Stimulated activated CD4-positive, alpha-beta T cell treated with anti-CD3 and anti-CD28 coated beads, Interleukin-2, amount 100 ng/mL, for 4 hours (primary cell): ENCODE measurements around the gene ACER2.
"Not testable (repeated sequence)": the region's sequence is repeated elsewhere in the genome, so short reads cannot be mapped to it uniquely, and the experiment has no call there.

Experiments
- DNase-seq: peaks from one replicate; pipeline ENCODE4 v3.0.0-alpha.2; 2020; ENCODE audit warnings: low read depth

The ACER2 gene

GRCh38 chr9:19408693-19409400, at the start of gene ACER2:
Gene ACER2, plus strand, starts transcription at chr9:19409009. Its CDS starts 76 bp downstream, at chr9:19409085.
- DNase-seq = peak; percentile 93

DNA sequence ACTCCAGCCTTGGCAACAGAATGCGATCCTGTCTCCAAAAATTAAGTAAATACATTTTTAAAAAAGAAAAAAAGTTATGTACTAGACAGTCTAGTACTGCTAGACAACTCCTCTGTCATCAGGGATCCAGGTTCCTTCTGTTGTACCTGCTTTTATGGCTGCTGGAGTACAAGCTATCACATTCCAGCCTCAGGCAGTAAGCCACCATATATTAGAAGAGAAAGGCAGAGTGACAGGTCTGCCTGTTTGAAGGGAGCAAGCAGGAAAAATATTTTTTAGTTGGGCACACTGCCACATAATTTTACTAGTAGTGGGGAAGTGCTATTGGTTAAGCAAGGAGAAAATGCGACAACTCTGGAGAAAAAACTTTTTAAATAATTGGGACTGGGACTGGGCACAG, 39.7 kb upstream of the ACER2 start:
- DNase-seq = no peak

- no peak for DNase-seq
Observed at GRCh38 chr9:19371942-19372341, 36.9 kb upstream of the ACER2 start.

DNA sequence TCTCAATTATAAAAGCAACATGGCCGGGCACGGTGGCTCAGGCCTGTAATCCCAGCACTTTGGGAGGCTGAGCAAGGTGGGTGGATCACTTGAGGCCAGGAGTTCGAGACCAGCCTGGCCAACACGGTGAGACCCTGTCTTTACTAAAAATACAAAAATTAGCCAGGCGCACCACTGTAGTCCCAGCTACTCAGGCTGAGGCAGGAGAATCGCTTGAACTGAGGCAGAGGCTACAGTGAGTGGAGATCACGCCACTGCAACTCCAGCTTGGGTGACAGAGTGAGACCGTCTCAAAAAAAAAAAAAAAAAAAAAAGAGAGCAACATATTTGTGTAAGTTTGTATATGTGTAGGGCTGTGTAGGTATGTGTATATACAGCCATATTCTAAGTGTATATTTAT, 36.2 kb upstream of the ACER2 start:
- DNase-seq = no peak

DNA sequence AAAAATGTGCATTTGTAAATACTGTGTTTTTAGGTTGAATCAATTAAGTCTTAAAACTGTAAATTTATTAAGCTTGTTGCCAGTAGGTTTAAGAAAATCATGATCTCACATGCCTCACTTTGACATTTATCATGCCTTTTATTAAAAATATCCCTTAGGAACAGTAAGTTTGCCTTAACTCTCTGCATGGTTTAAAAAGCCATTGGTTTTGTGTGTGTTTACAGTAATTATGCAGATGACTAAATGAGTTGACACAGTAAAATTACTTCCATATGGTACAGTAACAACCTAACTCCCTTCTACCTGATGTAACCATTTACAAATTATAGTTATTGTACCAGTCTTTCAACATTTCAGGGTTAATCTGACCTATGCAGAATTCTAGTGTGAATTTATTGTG, 35.3 kb upstream of the ACER2 start:
- DNase-seq = no peak

GRCh38 chr9:19375538-19375937, 33.3 kb upstream of the ACER2 start:
- DNase-seq = no peak

DNA sequence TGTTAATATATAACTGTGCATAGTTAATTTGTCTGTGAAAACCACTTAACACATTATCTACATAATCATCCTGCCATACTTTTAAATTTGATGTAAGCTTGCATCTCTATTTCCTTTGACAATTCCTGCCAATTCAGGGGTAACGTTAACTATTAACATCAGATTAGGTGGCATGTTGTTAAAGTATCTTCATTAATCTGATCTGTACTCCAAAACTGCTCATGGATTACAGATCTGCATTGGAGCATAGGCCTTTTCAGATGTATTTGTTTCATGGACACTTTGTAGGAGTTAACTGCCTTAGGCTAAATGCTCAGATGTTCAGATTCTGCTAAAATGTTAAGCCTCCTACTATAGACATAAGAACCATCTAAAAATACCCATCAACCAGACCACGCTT, 31.9 kb upstream of the ACER2 start:
- DNase-seq = no peak

GRCh38 chr9:19378164-19378563, 30.6 kb upstream of the ACER2 start:
- no peak for DNase-seq

DNA sequence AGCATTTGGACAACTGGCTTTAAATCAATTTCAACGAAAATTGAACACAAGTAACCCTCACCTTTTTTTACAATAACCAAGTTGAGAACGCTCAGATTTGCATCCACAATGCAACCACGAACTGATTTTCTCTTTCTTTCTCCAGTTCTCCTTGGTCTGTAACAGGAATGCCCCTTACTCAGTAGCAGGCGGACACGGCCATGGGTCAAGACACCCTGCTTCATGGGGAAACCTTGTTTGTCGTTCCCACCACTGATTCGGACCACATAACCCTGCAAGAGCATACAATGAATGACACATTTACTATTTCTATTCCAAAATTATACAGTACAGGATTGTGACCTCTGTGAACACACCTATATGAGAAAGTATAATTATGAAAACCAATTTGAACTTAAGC, 30.2 kb upstream of the ACER2 start:
- DNase-seq = no peak

GRCh38 chr9:19379283-19379682, 29.5 kb upstream of the ACER2 start:
- DNase-seq = no peak

DNA sequence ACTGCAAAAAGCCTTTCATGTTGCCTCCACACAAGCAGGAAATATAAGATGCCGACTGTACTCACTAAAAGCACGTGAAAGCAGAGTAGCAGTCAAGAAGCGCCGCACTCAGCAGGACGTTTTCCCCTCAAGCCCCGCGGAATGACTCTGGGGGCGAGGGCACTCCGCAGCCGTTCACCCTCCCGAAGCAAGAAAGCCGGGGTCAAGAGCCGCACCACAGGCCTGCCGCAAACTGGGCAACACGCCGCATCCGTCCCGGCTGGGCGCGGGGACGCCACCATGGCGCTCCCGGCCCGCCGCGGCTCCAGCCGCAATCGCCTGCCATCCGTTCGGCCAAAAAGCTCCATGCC, 29.1 kb upstream of the ACER2 start:
- peak; percentile 13 for DNase-seq

DNA sequence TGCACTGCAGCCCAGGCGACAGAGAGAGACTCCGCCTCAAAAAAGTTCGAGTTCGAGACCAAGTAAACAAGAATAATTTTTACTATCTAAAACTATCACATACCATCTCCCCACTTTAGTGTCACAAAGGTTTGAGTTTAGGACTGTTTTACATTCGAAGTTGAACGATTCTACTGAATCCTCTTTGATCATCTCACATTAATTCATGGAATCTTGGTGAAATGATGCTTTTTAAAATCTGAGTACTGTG, 28.1 kb upstream of the ACER2 start:
- no peak for DNase-seq

GRCh38 chr9:19381656-19382055, 27.2 kb upstream of the ACER2 start:
- no peak for DNase-seq

- not testable (repeated sequence) for DNase-seq
Observed at GRCh38 chr9:19385212-19385611, 23.6 kb upstream of the ACER2 start.

- no peak for DNase-seq
Observed at GRCh38 chr9:19385786-19386501, 22.9 kb upstream of the ACER2 start.

DNA sequence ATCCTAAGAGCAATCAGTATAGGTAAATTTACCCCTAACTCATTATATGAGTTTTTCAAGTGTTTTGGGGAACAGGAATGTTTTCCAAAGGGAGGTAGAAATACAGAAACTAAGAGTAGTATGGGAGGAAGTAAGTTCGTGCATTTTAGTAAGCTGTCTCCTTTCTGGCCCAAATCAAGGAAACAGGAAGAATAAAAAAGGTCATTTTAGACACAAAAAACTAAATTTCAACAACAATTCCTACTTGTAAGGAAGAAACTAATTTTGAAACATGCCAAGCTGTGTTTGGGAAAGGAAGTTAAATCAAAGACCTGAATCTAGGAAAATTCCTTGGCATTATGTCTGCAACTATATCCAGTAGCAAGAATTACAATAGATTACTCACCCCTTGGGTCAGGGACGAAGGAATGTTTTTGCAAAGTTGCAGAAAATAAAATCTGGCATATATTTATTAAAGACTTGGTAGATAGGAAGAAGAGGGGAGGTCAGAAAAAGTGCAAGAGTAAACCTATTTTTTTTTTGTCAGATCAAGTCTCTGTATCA, 22.2 kb upstream of the ACER2 start:
- DNase-seq = no peak

DNA sequence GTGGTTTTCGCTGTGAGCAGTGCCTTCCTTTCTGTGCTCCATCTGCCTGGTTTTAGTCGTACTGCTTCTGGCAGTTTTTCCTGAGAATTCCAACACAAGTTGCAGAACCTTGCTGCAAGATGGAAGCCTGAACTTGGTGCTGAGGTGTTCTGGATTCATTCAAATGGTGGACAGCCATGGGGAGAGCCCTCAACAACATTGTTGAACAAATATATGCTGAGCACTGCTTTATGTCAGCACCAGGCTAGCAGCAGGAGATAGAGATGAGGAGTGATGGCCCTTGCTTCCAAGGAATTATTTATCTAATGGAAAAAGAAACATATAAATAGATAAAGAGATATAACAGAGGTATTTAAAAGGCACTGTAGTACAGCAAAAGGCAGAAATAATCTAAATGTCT, 21.5 kb upstream of the ACER2 start:
- no peak for DNase-seq

DNA sequence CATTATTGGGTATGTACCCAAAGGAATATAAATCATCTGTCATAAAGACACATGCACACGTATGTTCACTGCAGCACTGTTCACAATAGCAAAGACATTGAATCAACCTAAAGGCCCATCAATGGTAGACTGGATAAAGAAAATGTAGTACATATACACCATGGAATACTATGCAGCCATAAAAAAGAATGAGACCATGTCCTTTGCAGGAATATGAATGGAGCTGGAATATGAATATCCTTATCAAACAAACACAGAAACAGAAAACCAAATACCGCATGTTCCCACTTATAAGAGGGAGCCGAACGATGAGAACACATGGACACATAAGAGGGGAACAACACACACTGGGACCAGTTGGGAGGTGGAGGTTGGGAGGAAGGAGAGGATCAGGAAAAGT, 19.3 kb upstream of the ACER2 start:
- DNase-seq = not testable (repeated sequence)

DNA sequence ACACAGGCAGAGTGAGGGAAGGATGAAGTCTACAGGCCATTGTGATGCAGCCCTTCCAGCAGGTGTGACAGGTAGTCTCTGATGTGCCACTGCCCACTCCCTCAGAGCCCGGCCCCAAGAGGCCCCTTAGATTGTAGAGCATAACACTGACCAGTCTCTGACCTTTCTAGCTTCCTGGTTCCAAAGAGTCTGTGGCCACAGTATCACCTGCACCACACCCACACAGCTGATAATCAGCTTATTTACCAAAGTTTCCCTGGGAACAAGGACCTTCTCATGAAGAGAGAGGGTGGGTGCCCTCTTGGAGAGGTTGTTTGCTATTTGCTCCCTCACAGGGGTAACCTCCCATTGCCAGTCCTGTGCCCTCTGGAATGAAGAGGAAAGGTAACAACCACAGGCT, 11.0 kb upstream of the ACER2 start:
- DNase-seq = no peak

DNA sequence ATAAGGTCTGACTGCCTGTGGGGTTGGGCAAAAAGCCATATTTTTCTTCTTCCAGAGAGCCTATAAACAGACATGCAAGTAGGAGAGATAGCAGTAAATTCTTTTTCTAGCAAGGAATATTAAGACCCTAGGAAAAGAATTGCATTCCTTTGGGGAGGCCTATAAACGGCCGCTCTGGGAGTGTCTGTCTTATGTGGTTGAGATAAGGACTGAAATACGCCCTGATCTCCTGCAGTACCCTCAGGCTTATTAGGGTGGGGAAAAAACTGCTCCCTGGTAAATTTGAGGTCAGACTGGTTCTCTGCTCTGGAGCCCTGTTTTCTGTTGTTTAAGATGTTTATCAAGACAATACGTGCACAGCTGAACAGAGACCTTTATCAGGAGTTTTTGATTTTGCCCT, 5.6 kb upstream of the ACER2 start:
- not testable (repeated sequence) for DNase-seq

- DNase-seq = no peak
Observed at GRCh38 chr9:19404283-19405075, 4.3 kb upstream of the ACER2 start.

- no peak for DNase-seq
Observed at GRCh38 chr9:19405771-19406170, 3.0 kb upstream of the ACER2 start.

- no peak for DNase-seq
Observed at GRCh38 chr9:19408316-19408692, 505 bp upstream of the ACER2 start.
